SU-DHL-6 (cell line): ENCODE measurements around the gene ARMH1.

Experiments
- H2AFZ ChIP-seq: fragments of 200-600 bp; sonication (generic); 2 replicates; pipeline ENCODE4 v1.6.1; 2014; ENCODE audit warnings: low read depth, mild to moderate bottlenecking, moderate library complexity, mixed read lengths, antibody characterized with exemption, low read length; ENCODE audit not compliant: severe bottlenecking
- H3F3A ChIP-seq: fragments of 200-600 bp; shearing (Covaris generic); 2 replicates; pipeline ENCODE4 v1.6.0; 2016; ENCODE audit warnings: antibody characterized with exemption, mild to moderate bottlenecking; ENCODE audit not compliant: insufficient read depth
- H3K27ac ChIP-seq: fragments of 200-600 bp; sonication (generic); 2 replicates; pipeline ENCODE4 v1.5.1; 2016; ENCODE audit warnings: low read depth, mild to moderate bottlenecking, low read length, moderate library complexity, mixed read lengths
- H3K27me3 ChIP-seq: fragments of 200-600 bp; sonication (generic), shearing (Covaris generic); 2 replicates; pipeline ENCODE4 v1.6.0; 2014; ENCODE audit warnings: mild to moderate bottlenecking, low read length
- H3K36me3 ChIP-seq: fragments of 200-600 bp; sonication (generic); 2 replicates; pipeline ENCODE4 v1.6.1; 2014; ENCODE audit warnings: mild to moderate bottlenecking, low read length, mixed read lengths
- H3K4me2 ChIP-seq: fragments of 300-600, 200-600 bp; shearing (Covaris generic), sonication (generic); 2 replicates; pipeline ENCODE4 v1.6.0; 2014; ENCODE audit warnings: low read length, low read depth, mild to moderate bottlenecking; ENCODE audit not compliant: poor library complexity, severe bottlenecking
- H3K4me3 ChIP-seq: fragments of 200-600 bp; sonication (generic); 2 replicates; pipeline ENCODE4 v1.5.1; 2014; ENCODE audit warnings: antibody characterized with exemption, low read length, mild to moderate bottlenecking, mixed read lengths; ENCODE audit not compliant: insufficient read depth, poor library complexity, severe bottlenecking
- H3K79me2 ChIP-seq: fragments of 200-600 bp; sonication (generic); 2 replicates; pipeline ENCODE4 v1.6.1; 2014; ENCODE audit warnings: mild to moderate bottlenecking, low read length, moderate library complexity; ENCODE audit not compliant: insufficient read depth
- H3K9ac ChIP-seq: fragments of 200-600 bp; sonication (generic); 2 replicates; pipeline ENCODE4 v1.7.0; 2014; ENCODE audit warnings: mild to moderate bottlenecking, low read length
- H3K9me2 ChIP-seq: fragments of 200-600 bp; sonication (generic); replicated peaks from 2 replicates; pipeline ENCODE4 v1.6.1; 2014; ENCODE audit warnings: low read length; ENCODE audit not compliant: insufficient read depth
- H3K9me3 ChIP-seq: fragments of 200-600 bp; sonication (generic); 2 replicates; pipeline ENCODE4 v1.6.1; 2014; ENCODE audit warnings: low read length, mixed read lengths; ENCODE audit not compliant: insufficient read depth
- H4K20me1 ChIP-seq: fragments of 200-600 bp; sonication (generic); 2 replicates; pipeline ENCODE4 v1.6.1; 2014; ENCODE audit warnings: low read depth, mild to moderate bottlenecking, antibody characterized with exemption, low read length, moderate library complexity, mixed read lengths
- CTCF ChIP-seq: fragments of 200-600 bp; sonication (generic); IDR thresholded peaks from one replicate; pipeline ENCODE4 v1.5.1; 2017; ENCODE audit warnings: antibody characterized with exemption, mild to moderate bottlenecking, low read length, moderate library complexity; ENCODE audit not compliant: insufficient read depth, poor library complexity, severe bottlenecking
- EZH2phosphoT487 ChIP-seq: fragments of 200-600 bp; sonication (generic), shearing (Covaris generic); conservative IDR thresholded peaks from 2 replicates; pipeline ENCODE4 v1.6.1; 2018; ENCODE audit warnings: mild to moderate bottlenecking, antibody characterized with exemption, low read length, moderate library complexity, mixed read lengths

ARMH1 gene

GRCh38 chr1:44676484-44677200 lies 2.1 kb downstream of the ARMH1 start:
- H3K9ac ChIP-seq, result no peak overlapping the region

GRCh38 chr1:44677201-44677766 lies 2.8 kb downstream of the ARMH1 start:
- Histone ChIP-seq H3K4me3 (no peak overlapping the region), H3K9me2 (no peaks in the 10 kb centered on the region), H3K9ac (no peak overlapping the region), H4K20me1 (no peaks in the 10 kb centered on the region), H3K27ac (no peak overlapping the region), H3K79me2 (no peaks in the 10 kb centered on the region), H3F3A (no peaks in the 10 kb centered on the region), H2AFZ (no peak overlapping the region), H3K27me3 (no peaks in the 10 kb centered on the region), H3K36me3 (no peaks in the 10 kb centered on the region), H3K9me3 (no peaks in the 10 kb centered on the region), H3K4me2 (peak overlapping the region; percentile 15)
- TF ChIP-seq CTCF (peak; percentile 68), EZH2phosphoT487 (no peak)

More at GRCh38 chr1:44676484-44677200, 2.1 kb downstream of the ARMH1 start:
- no peak overlapping the region for H3K4me3 ChIP-seq
- H3K79me2 ChIP-seq, result no peaks in the 10 kb centered on the region
- H4K20me1 ChIP-seq, result no peaks in the 10 kb centered on the region
- H3K27me3 ChIP-seq, result no peaks in the 10 kb centered on the region
- no peaks in the 10 kb centered on the region for H3K36me3 ChIP-seq
- TF ChIP-seq EZH2phosphoT487, result no peak
- TF ChIP-seq CTCF, result no peak
- no peaks in the 10 kb centered on the region for H3K9me2 ChIP-seq
- H3K27ac ChIP-seq, result no peak overlapping the region
- no peaks in the 10 kb centered on the region for H3K9me3 ChIP-seq
- H3K4me2 ChIP-seq, result peak overlapping the region; percentile 15
- H3F3A ChIP-seq, result no peaks in the 10 kb centered on the region
- no peak overlapping the region for H2AFZ ChIP-seq

- no peak overlapping the region for H2AFZ ChIP-seq
- no peaks in the 10 kb centered on the region for H3F3A ChIP-seq
- H3K27ac ChIP-seq, result no peak overlapping the region
- no peaks in the 10 kb centered on the region for H3K9me2 ChIP-seq
- TF ChIP-seq EZH2phosphoT487 (no peak), CTCF (no peak)
- no peaks in the 10 kb centered on the region for H4K20me1 ChIP-seq
- H3K9me3 ChIP-seq, result no peaks in the 10 kb centered on the region
- H3K4me3 ChIP-seq, result no peak overlapping the region
- H3K4me2 ChIP-seq, result no peak overlapping the region
- no peak overlapping the region for H3K9ac ChIP-seq
- H3K36me3 ChIP-seq, result no peaks in the 10 kb centered on the region
- H3K79me2 ChIP-seq, result no peaks in the 10 kb centered on the region
- H3K27me3 ChIP-seq, result no peaks in the 10 kb centered on the region
These were observed 3.6 kb downstream of the ARMH1 start for GRCh38 chr1:44678120-44678519.
